AG09309 (cell line): Measurements from ENCODE around the gene CTRB1.

Experiments used
- DNase-seq: peaks from one replicate; pipeline ENCODE4 v3.0.0-alpha.2; 2010; ENCODE audit warnings: low read depth
- H3K4me3 ChIP-seq: 2 replicates; pipeline ENCODE4 v1.5.1; 2011; ENCODE audit warnings: mild to moderate bottlenecking, low read depth, low read length, moderate library complexity; ENCODE audit not compliant: control insufficient read depth
- TF ChIP-seq, protein P1 (sequence below): IDR thresholded peaks from 2 replicates; pipeline ENCODE4 v1.5.1; 2011; ENCODE audit warnings: mild to moderate bottlenecking, low read depth, low read length, inconsistent platforms; ENCODE audit not compliant: insufficient read depth, control insufficient read depth; ENCODE audit errors: missing control alignments

The CTRB1 gene

DNA sequence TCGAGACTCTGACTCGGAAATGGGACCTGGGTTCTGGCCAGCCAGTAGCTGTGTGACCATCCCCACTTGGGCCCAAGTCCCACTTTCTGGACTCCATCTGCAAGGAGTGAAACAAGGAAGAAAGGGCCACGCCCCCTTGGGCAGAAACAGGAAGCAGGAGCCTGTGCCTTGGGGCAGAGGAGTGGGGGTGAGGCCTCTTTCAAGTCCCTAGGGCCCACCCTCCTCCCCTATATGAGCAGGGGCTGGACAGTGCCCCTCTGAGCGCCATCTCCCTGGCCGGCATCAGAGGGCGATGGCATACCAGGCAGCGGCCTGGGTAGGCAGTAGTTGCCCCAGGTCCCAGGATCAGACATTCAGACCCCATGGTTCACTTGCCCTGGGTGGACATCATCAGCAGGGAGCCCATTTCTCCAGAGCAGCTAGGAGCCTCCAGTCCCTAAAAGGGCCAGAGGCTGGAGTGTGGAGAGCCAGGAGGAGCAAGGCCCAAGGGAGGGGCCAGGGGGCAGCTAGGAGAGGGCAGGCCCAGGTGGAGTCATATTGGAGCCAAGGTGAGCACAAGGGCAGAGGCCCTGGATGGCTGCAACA, 25.5 kb downstream of the CTRB1 start:
- no peak for DNase-seq
- TF ChIP-seq, protein P1, sequence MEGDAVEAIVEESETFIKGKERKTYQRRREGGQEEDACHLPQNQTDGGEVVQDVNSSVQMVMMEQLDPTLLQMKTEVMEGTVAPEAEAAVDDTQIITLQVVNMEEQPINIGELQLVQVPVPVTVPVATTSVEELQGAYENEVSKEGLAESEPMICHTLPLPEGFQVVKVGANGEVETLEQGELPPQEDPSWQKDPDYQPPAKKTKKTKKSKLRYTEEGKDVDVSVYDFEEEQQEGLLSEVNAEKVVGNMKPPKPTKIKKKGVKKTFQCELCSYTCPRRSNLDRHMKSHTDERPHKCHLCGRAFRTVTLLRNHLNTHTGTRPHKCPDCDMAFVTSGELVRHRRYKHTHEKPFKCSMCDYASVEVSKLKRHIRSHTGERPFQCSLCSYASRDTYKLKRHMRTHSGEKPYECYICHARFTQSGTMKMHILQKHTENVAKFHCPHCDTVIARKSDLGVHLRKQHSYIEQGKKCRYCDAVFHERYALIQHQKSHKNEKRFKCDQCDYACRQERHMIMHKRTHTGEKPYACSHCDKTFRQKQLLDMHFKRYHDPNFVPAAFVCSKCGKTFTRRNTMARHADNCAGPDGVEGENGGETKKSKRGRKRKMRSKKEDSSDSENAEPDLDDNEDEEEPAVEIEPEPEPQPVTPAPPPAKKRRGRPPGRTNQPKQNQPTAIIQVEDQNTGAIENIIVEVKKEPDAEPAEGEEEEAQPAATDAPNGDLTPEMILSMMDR, result peak; percentile 8
- no peak overlapping the region for H3K4me3 ChIP-seq

DNA sequence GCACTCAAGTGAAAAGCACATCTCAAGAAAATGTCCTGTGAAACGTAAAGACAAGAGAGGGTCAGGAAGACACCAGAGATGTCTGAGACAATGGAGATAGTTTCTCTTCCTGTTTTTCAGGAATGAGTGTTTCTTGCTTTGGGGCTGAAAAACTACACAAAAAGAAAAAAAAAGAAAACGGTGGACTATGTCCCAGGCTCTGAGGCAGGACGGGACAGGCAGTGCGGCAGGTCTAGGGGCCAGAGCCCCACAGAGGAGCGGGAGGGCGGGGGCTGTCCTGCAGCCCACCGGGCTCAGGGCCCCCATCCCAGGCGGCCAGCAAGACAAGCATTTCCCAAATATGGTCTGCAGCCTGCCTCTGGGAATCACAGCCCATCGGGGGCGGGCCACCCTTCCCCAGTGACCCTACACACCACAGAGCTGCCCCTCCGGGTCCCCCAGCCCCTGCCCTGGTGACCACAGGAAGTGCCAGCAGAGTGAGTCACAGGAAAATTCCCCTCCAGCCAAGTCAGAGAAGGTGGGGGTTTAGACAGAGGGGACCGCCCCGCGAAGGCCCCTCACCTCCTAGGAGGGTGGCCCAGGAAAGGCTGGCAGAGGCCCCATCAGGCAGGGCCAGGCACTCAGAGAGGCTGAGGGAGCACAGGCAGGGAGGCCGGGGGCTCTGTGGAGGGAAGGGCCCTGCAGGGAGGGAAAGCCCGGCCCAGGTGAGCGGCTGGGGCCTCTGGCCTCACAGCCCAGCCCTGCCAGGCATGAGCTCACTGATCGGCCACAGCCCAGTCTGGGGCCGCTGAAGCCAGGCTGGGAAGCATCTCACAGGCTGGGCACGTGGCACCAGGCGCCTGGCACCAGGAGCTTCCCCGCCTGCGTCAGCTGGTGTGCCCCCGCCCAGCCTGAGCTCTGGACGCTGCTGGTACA, 26.3 kb downstream of the CTRB1 start:
- peak; percentile 86 for DNase-seq
- H3K4me3 ChIP-seq, result peak overlapping the region; percentile 22
- TF ChIP-seq, protein P1, result no peak

DNA sequence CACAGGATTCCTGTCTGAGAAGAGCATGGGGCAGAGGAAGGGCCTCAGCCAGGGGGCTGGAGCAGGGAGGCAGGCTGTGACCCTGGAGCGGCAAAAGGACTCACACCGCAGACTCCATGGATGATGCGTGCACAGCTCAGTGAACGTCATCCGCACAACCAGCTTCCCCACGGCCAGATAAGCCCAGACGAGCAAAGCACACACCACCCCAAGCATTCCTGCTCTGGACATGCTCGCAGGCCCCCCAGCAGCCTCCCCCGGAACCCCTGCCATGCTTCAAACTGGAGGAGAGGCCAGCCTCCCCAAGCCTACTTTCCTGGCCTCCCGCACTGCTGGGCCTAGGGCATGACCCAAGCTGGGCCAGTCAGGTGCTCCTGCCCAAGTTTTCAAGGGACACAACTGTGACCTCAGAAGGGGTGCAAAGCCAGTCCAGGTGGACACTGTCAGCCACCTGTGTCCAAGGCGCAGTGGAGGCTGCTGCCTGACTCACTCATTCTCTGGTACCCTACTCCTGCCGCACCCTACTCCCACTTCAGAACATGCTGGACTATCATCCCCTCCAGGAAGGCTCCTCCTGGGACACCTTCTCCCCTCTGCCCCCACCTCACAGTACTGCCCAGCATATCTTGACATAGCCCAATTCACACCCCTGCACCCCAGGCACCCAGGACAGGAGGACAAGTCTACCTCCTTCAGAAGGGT, 27.9 kb downstream of the CTRB1 start:
- DNase-seq, result no peak
- H3K4me3 ChIP-seq, result no peak overlapping the region
- TF ChIP-seq, protein P1, result no peak

DNA sequence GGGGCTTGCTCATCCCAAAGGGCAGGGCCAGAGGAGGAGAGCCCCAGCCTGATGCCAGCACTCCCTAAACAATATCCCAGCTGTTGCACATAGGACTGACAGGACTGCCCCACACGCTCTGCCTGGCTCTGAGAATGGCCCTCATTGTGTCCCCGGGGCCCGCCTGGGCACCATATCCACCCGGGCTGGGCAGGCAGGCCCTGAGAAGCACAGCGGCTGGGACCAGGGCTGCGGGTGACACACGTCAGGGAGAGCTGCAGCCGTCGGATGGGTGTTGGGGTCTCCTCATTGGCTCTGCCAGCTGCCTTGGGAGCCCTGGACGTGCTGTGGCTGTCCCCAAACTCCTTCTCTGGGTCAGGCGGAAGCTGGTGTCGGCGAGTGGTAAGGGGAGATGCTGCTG, 28.5 kb downstream of the CTRB1 start:
- no peak overlapping the region for H3K4me3 ChIP-seq
- TF ChIP-seq, protein P1, result no peak
- no peak for DNase-seq

DNA sequence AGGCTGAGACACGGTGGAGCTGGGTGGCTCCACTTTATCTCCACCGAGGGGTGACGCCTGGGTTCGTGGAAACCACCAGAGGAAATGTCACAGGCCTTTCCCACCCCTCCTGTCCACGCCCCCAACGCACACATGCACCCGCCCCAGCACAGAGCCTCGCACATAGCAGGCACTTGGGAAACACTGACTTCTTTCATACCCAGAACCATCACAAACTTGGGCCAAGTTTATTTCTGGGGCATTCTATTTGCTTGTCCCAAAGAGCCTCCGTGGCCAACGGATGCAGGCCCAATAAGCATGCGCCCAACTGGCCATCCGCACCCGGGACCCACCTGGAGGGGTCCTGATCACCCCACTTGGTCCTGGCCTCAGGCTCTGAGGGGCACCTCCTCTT, 29.4 kb downstream of the CTRB1 start:
- H3K4me3 ChIP-seq, result peak overlapping the region; percentile 4
- no peak for DNase-seq
- TF ChIP-seq, protein P1, result no peak

DNA sequence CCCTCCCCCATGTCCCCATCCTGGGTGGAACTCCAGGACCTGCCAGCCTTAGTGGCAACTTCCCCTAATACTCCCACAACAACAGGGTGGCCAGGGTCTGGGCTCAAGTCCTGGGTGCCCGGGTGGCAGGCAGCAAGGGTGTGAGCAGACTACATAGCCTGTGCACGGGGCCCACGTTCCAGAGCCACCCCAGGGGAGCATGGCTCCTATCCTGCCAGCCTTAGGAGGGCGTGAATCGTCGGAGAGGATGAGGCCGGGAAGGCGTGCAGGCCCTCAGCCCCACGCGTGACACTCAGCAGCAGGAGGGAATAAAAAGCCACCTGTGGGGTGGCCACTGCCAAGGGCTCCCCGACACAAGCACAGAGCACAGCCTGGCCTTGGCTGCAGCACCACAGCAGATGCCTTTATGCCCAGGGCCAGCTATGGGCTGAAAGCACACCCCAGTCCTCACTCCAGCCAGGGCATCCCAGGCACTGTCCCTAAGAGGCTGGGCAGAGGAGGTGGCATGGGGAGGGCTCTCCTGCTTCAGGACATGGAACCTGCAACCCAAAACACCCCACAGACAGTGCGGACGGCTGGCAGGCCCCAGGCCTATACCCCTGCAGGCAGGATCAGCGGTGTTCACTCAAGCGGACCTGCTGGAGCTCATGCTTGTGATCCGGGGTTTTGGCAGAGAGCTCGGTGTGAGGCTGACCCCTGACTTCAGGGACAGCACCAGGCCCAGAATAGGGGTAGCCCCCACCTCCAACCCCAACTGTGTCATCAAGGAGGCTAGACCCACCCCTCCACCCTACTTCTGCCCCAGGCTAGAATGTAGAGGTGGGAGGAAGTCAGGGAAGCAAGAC, 30.0 kb downstream of the CTRB1 start:
- H3K4me3 ChIP-seq, result peak overlapping the region; percentile 81
- TF ChIP-seq, protein P1, result no peak
- DNase-seq, result no peak
